ENCODE results near the gene MYL12A. TPM values are rescaled to one million over a fixed set of nuclear protein-coding genes. Genes with fewer than 3 reads are reported as not detected.

MYL12A gene
- total and polyA plus RNA-seq, 2 donors (not counting 3 experiments of a cell fraction or from before 2014, with no cell fraction given): 597 to 796 TPM

DNA sequence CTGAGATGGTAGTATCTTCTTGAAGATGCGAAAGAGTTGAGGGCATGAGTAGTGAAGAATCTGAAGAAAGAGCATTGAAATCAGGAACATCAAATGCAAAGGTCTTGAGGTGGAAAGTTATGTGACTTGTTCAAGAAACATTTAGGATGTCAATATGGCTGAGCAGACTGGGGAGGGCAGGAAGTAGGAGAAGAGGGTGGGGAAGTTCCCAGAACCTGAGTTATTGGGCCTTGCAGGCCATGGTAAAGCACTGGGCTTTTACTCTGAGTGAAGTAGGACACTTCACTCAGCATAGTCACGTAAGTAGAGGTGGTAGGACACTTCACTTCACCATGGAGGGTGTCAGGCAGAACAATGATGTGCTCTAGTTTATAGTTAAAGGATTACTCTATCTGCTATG, 11.8 kb upstream of the MYL12A start:
- intact Hi-C loops (cut with micrococcal nuclease): no loop called here
- FAIRE-seq: no peak
- POLR2A ChIA-PET: no interaction called here

More for the DNA sequence above, 11.8 kb upstream of the MYL12A start:
- Histone ChIP-seq H3K36me3 (ENCODE audit: control insufficient read depth in 2 of 2, extremely low read depth in 1 of 2, insufficient read depth in 2 of 2, low read length in 2 of 2) (no peaks in the 10 kb centered on the region), H2AFZ (ENCODE audit: low read depth, low read length) (no peak overlapping the region), H3K9ac (replicated peaks; ENCODE audit: extremely low read depth, insufficient read depth, low read length) (no peak overlapping the region), H3K27ac (ENCODE audit: insufficient read depth, low read depth, low read length) (no peak overlapping the region), H3K9me1 (replicated peaks; ENCODE audit: control insufficient read depth, extremely low read depth, insufficient read depth, low read length) (no peaks in the 10 kb centered on the region), H3K4me2 (ENCODE audit: insufficient read depth, low read length) (no peak overlapping the region), H3K9me3 (replicated peaks; ENCODE audit: control insufficient read depth, insufficient read depth, low read length) (no peaks in the 10 kb centered on the region), H3K79me2 (ENCODE audit: control insufficient read depth, insufficient read depth, low read length) (no peaks in the 10 kb centered on the region), H3K27me3 (ENCODE audit: control insufficient read depth in 2 of 2, insufficient read depth in 2 of 2, low read length in 2 of 2) (no peaks in the 10 kb centered on the region), H3K4me1 (ENCODE audit: control insufficient read depth, extremely low read depth, insufficient read depth, low read length) (no peaks in the 10 kb centered on the region), H4K20me1 (replicated peaks; ENCODE audit: control insufficient read depth, extremely low read depth, insufficient read depth, low read length) (no peaks in the 10 kb centered on the region), H3K4me3 (replicated peaks in 1 of 3; ENCODE audit: insufficient read depth in 1 of 3, low read depth in 1 of 3, low read length in 3 of 3) (no peak overlapping the region)
- DNase-seq (ENCODE audit: low read depth, low spot score): no peak
- CTCF ChIA-PET: no interaction called here
- dilution Hi-C loops (cut with MboI; ENCODE audit: extremely low pct_ligation_motif_present, low sequenced_read_pairs): no loop called here
- TF ChIP-seq POLR2AphosphoS5 (IDR thresholded peaks at IDR 0.05; ENCODE audit: insufficient read depth, low read depth, low read length) (no peak), MYC (IDR thresholded peaks at IDR 0.05; ENCODE audit: low read depth, low read length) (no peak), GATA2 (IDR thresholded peaks at IDR 0.05; ENCODE audit: insufficient read depth, insufficient read length, low read depth, low read length) (no peak), POLR2A (IDR thresholded peaks at IDR 0.05; ENCODE audit: low read depth, low read length) (no peak), JUN (IDR thresholded peaks at IDR 0.05; ENCODE audit: borderline replicate concordance, insufficient read depth, insufficient read length, low read depth) (no peak), FOS (IDR thresholded peaks at IDR 0.05; ENCODE audit: borderline replicate concordance, insufficient read depth, low read length) (no peak)
- TF ChIP-seq, protein P1, sequence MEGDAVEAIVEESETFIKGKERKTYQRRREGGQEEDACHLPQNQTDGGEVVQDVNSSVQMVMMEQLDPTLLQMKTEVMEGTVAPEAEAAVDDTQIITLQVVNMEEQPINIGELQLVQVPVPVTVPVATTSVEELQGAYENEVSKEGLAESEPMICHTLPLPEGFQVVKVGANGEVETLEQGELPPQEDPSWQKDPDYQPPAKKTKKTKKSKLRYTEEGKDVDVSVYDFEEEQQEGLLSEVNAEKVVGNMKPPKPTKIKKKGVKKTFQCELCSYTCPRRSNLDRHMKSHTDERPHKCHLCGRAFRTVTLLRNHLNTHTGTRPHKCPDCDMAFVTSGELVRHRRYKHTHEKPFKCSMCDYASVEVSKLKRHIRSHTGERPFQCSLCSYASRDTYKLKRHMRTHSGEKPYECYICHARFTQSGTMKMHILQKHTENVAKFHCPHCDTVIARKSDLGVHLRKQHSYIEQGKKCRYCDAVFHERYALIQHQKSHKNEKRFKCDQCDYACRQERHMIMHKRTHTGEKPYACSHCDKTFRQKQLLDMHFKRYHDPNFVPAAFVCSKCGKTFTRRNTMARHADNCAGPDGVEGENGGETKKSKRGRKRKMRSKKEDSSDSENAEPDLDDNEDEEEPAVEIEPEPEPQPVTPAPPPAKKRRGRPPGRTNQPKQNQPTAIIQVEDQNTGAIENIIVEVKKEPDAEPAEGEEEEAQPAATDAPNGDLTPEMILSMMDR (IDR thresholded peaks at IDR 0.05; ENCODE audit: extremely low read depth in 1 of 2, insufficient read depth in 1 of 2, low read depth in 1 of 2, low read length in 2 of 2): no peak
- TF ChIP-seq, protein P2, sequence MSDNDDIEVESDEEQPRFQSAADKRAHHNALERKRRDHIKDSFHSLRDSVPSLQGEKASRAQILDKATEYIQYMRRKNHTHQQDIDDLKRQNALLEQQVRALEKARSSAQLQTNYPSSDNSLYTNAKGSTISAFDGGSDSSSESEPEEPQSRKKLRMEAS (IDR thresholded peaks at IDR 0.05; ENCODE audit: insufficient read depth, insufficient read length): no peak
- no TSS peak for BruUV-seq (replicated peaks)
